Measurements from ENCODE around the gene SLC5A1. TPM values are rescaled to one million over a fixed set of nuclear protein-coding genes. Genes with fewer than 3 reads are reported as not detected.

SLC5A1 gene
- total RNA-seq, 1 donor from 2014 or later = 1.1 TPM

DNA sequence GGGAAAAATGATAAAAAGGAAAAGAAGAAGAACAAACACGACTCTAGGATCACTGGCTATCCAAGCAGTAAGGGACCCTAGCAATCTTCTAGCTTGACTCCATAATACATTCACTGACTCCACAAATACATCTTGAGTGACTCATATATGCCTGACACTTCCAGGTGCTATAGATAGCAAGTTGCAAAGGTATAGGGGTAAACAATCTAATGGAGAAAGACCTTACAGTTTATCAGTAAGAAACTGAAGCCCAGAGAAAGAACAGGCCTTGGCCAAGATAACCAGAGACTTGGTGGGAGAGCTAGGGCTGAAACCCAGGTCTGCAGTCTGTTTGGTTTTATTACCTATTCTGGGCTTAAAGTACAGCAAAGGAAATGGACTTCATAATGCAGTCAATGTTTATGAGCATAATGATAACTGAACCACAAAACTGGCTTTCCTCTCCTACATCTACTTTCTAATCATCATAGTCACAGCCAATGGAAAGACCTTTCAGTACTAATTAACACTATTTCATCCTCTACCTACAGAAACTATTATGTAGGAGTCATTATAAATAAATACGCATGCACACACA, 19.7 kb upstream of the SLC5A1 start:
- no peak for TF ChIP-seq CTCF (conservative IDR thresholded peaks at IDR 0.05)
- H3K9me3 Mint-ChIP-seq = no peaks in the 10 kb centered on the region
- H3K4me3 Mint-ChIP-seq = no peak overlapping the region
- no peak overlapping the region for H3K27ac Mint-ChIP-seq
- peaks cover 6% of the 10 kb centered on the region for H3K27me3 Mint-ChIP-seq
- DNase-seq (ENCODE audit: extremely low spot score, unreplicated experiment) = no peak
- no peaks in the 10 kb centered on the region for H3K4me1 Mint-ChIP-seq (ENCODE audit: unreplicated experiment)
- no peaks in the 10 kb centered on the region for H3K36me3 Mint-ChIP-seq

DNA sequence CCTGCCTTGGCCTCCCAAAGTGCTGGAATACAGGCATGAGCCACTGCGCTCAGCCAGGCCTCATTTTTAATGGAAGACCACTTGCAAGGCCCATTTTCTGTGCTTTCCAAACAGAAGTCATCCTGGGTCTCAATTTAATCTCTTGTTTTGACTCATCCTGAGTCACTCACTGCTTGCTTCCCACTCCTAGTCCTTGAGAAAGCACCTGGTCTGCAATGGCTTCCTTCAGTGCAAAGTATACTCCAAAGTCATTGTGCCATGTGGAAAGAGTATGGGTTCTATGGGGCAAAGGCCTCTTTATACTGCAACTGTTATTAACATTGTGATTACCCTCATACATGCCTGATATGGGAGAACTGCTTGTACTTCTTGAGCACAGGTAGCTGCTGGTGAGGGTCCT, 18.3 kb upstream of the SLC5A1 start:
- Mint-ChIP-seq H3K27me3 (peaks cover 9% of the 10 kb centered on the region), H3K36me3 (no peaks in the 10 kb centered on the region)
- no peak for DNase-seq (ENCODE audit: extremely low spot score, unreplicated experiment)

DNA sequence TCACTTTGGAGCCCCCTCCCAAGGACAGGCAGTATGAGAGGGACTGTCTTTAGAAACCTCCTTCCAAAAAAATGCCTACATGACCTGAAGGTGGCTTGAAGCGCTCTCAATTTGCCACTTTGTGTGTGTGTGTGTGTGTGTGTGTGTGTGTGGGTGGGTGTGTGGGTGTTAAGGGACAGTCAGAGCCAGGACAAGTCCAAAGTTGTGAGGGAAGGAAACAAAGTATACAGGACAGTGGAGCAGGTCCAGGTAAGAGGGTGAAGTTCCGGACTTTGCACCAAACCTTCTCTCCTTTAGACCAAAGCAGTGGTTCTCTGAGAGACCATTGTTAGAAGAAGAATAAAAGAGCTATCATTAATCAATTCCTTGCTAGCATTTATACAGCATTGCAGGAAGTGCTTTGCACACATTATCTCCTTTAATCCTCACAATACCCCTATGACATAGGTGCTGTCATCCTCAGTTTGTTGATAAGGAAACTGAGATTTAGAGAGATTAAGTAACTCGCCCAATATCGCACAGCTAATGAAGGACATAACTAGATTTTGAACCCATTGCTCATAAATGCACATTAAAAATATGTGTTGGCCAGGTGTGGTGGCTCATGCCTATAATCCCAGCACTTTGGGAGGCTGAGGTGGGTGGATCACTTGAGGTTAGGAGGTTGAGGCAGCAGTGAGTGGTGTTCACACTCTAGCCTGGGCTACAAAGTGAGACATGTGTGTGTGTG, 12.4 kb upstream of the SLC5A1 start:
- H3K9me3 Mint-ChIP-seq = no peaks in the 10 kb centered on the region

More for the DNA sequence above, 18.3 kb upstream of the SLC5A1 start:
- Mint-ChIP-seq H3K4me3 (no peak overlapping the region), H3K27ac (no peak overlapping the region), H3K4me1 (ENCODE audit: unreplicated experiment) (no peaks in the 10 kb centered on the region), H3K9me3 (no peaks in the 10 kb centered on the region)
- TF ChIP-seq CTCF (conservative IDR thresholded peaks at IDR 0.05) = no peak

GRCh38 chr22:32031466-32031865, 11.6 kb upstream of the SLC5A1 start:
- Mint-ChIP-seq H3K4me3 (no peak overlapping the region), H3K27me3 (peaks cover 7% of the 10 kb centered on the region), H3K9me3 (no peaks in the 10 kb centered on the region), H3K36me3 (no peaks in the 10 kb centered on the region), H3K4me1 (ENCODE audit: unreplicated experiment) (no peaks in the 10 kb centered on the region), H3K27ac (no peak overlapping the region)
- DNase-seq (ENCODE audit: extremely low spot score, unreplicated experiment) = no peak
- TF ChIP-seq CTCF (conservative IDR thresholded peaks at IDR 0.05) = no peak

More for the DNA sequence above, 12.4 kb upstream of the SLC5A1 start:
- no peak overlapping the region for H3K27ac Mint-ChIP-seq
- no peaks in the 10 kb centered on the region for H3K4me1 Mint-ChIP-seq (ENCODE audit: unreplicated experiment)
- DNase-seq (ENCODE audit: extremely low spot score, unreplicated experiment) = no peak
- H3K36me3 Mint-ChIP-seq = no peaks in the 10 kb centered on the region
- no peak for TF ChIP-seq CTCF (conservative IDR thresholded peaks at IDR 0.05)
- H3K4me3 Mint-ChIP-seq = no peak overlapping the region
- peaks cover 8% of the 10 kb centered on the region for H3K27me3 Mint-ChIP-seq

GRCh38 chr22:32034275-32034674, 8.8 kb upstream of the SLC5A1 start:
- no peaks in the 10 kb centered on the region for H3K9me3 Mint-ChIP-seq
- TF ChIP-seq CTCF (conservative IDR thresholded peaks at IDR 0.05) = no peak
- H3K4me3 Mint-ChIP-seq = no peak overlapping the region
- no peaks in the 10 kb centered on the region for H3K36me3 Mint-ChIP-seq
- DNase-seq (ENCODE audit: extremely low spot score, unreplicated experiment) = no peak
- H3K27ac Mint-ChIP-seq = no peak overlapping the region
- H3K27me3 Mint-ChIP-seq = peaks cover 13% of the 10 kb centered on the region
- no peaks in the 10 kb centered on the region for H3K4me1 Mint-ChIP-seq (ENCODE audit: unreplicated experiment)
